Neural progenitor cell (in vitro differentiated cells): ENCODE data around the gene CPNE4.

ENCODE experiments used
- EZH2 ChIP-seq: fragments of 200-600 bp; sonication (generic); IDR thresholded peaks from 2 replicates; pipeline ENCODE4 v1.6.1; 2017; ENCODE audit warnings: antibody characterized with exemption, mild to moderate bottlenecking, moderate library complexity
- EZH2phosphoT487 ChIP-seq: fragments of 200-600 bp; sonication (generic); IDR thresholded peaks from 2 replicates; pipeline ENCODE4 v1.6.1; 2017; ENCODE audit warnings: antibody characterized with exemption
- TF ChIP-seq, protein P1 (sequence below): fragments of 200-600 bp; sonication (generic); IDR thresholded peaks from 2 replicates; pipeline ENCODE4 v1.5.1; 2017; ENCODE audit warnings: antibody characterized with exemption, mild to moderate bottlenecking

- TF ChIP-seq, protein P1, sequence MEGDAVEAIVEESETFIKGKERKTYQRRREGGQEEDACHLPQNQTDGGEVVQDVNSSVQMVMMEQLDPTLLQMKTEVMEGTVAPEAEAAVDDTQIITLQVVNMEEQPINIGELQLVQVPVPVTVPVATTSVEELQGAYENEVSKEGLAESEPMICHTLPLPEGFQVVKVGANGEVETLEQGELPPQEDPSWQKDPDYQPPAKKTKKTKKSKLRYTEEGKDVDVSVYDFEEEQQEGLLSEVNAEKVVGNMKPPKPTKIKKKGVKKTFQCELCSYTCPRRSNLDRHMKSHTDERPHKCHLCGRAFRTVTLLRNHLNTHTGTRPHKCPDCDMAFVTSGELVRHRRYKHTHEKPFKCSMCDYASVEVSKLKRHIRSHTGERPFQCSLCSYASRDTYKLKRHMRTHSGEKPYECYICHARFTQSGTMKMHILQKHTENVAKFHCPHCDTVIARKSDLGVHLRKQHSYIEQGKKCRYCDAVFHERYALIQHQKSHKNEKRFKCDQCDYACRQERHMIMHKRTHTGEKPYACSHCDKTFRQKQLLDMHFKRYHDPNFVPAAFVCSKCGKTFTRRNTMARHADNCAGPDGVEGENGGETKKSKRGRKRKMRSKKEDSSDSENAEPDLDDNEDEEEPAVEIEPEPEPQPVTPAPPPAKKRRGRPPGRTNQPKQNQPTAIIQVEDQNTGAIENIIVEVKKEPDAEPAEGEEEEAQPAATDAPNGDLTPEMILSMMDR: no peak
- TF ChIP-seq EZH2 (no peak), EZH2phosphoT487 (no peak)
Measured at GRCh38 chr3:131744765-131745164, 290.0 kb downstream of the CPNE4 start.
